AG04450 (cell line): Measurements from ENCODE around the gene TRIM29. TPM values are rescaled to one million over a fixed set of nuclear protein-coding genes. Genes with fewer than 3 reads are reported as not detected.

Experiments
- CTCF ChIA-PET: fragments of 300-600, 350-600 bp; formaldehyde crosslinking; extraction: SDS; loops from one replicate; lab custom pipeline; 2022; ENCODE audit warnings: antibody characterized with exemption, inconsistent platforms; lab: Charles Lee
- POLR2A ChIA-PET: fragments of 350-600 bp; formaldehyde crosslinking; extraction: SDS; loops from one replicate; lab custom pipeline; 2021; ENCODE audit warnings: antibody characterized with exemption, inconsistent platforms; lab: Yijun Ruan, JAX
- DNase-seq: peaks from one replicate; pipeline ENCODE4 v3.0.0-alpha.2; 2011; ENCODE audit warnings: low read depth, low spot score
- H3K27ac ChIP-seq: one replicate; pipeline ENCODE4 v1.5.1; 2012; ENCODE audit warnings: low read depth, low read length, control low read depth
- H3K27me3 ChIP-seq: one replicate; pipeline ENCODE4 v1.6.0; 2012; ENCODE audit warnings: low read length; ENCODE audit not compliant: control insufficient read depth, insufficient read depth
- H3K4me3 ChIP-seq: 2 replicates; pipeline ENCODE4 v1.5.1; 2011; ENCODE audit warnings: mild to moderate bottlenecking, low read depth, low read length, control low read depth
- H3K9me3 ChIP-seq: 2 replicates; pipeline ENCODE4 v1.5.1; 2012; ENCODE audit warnings: low read length; ENCODE audit not compliant: control insufficient read depth, insufficient read depth
- polyA plus RNA-seq: library from polyadenylated mRNA; depleted of rRNA; stranded (reverse); fragments of >200 nt; gene quantifications from 2 replicates; pipeline ENCODE4 v1.2.3, GENCODE V29; 2011
- TF ChIP-seq, protein P1 (sequence below): IDR thresholded peaks from 2 replicates; pipeline ENCODE4 v1.5.1; 2011; ENCODE audit warnings: low read depth, low read length, control low read depth, inconsistent platforms

TRIM29 gene
- polyA plus RNA-seq, 1 experiment, result 0.07 TPM

DNA sequence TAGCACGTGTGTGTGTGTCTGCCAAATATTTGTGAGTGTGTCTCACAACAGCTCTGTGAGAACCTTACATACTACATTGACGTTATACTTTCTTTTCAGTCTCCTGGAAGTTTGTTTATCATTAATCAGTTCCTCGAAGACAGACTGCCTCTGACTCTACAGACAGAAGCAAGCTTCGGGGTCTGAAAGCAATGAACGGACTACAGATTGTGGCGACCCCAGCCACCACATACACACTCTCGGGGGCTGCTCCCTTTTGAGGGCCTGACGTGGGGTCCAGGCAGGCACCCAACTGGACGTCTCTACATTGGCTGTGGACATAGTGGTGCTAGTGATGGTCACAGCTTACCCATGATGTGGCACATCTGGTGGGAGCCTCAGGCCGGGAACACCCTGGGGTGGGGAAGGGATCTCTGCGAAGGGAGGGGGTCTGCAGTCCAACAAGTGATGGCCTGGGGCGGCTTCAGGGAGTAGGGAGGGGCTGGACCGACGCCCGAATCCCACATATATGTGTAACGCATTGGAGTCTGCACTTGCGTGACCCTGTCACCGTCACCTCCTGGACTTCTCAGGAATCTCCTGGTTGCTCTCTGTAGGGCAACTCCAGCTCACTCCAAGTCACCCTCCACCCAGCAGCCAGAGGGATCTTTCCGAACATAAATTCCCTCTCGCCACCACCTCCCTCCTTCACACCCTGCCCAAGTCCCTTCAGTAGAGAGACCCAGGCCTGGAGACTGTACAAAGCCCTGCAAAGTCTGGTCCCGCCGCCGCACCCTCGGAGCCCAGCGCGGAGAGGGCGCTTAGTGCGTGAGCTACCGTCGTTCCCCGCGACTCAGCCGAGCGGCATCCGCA lies 30.4 kb upstream of the TRIM29 start:
- ChIA-PET CTCF (interaction anchor here (0.6 to 12.1 kb wide), 28 partner anchors 8 to 1426 kb away, joined by 3 to 301 read pairs (median 3); no protein-coding TSS in a partner anchor), POLR2A (no interaction called here)
- TF ChIP-seq, protein P1, sequence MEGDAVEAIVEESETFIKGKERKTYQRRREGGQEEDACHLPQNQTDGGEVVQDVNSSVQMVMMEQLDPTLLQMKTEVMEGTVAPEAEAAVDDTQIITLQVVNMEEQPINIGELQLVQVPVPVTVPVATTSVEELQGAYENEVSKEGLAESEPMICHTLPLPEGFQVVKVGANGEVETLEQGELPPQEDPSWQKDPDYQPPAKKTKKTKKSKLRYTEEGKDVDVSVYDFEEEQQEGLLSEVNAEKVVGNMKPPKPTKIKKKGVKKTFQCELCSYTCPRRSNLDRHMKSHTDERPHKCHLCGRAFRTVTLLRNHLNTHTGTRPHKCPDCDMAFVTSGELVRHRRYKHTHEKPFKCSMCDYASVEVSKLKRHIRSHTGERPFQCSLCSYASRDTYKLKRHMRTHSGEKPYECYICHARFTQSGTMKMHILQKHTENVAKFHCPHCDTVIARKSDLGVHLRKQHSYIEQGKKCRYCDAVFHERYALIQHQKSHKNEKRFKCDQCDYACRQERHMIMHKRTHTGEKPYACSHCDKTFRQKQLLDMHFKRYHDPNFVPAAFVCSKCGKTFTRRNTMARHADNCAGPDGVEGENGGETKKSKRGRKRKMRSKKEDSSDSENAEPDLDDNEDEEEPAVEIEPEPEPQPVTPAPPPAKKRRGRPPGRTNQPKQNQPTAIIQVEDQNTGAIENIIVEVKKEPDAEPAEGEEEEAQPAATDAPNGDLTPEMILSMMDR, result no peak
- DNase-seq, result no peak
- H3K27me3 ChIP-seq, result peaks cover 31% of the 10 kb centered on the region
- H3K4me3 ChIP-seq, result peak overlapping the region; percentile 62
- no peaks in the 10 kb centered on the region; the same call in 1 of the 2 replicates for H3K9me3 ChIP-seq
- no peak overlapping the region for H3K27ac ChIP-seq

DNA sequence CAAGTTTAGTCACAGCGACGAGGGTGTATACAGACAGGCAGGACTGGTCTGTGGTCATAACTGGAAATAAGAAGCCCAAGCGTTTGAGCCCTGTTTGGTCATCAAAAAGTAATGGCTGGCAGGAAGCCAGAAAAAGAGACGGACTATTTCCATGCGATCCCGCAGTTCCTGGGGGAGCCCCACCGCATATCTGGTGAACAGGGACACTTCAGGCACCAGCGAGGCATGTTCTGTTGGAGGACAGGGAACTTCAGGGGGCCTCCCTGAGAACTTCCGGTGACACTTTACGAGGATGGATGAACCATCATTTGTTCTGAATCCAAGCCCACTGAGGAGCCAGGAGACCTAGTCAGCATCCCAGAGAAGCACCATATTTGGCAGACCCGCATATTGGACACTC lies 29.7 kb upstream of the TRIM29 start:
- no peak overlapping the region for H3K4me3 ChIP-seq
- no peak overlapping the region for H3K27ac ChIP-seq
- peaks cover 29% of the 10 kb centered on the region for H3K27me3 ChIP-seq
- ChIA-PET POLR2A (no interaction called here), CTCF (interaction anchor here (0.9 to 12.1 kb wide), 7 partner anchors 12 to 657 kb away, joined by 3 to 301 read pairs (median 3); no protein-coding TSS in a partner anchor)
- TF ChIP-seq, protein P1, result no peak
- no peak for DNase-seq
- H3K9me3 ChIP-seq, result no peaks in the 10 kb centered on the region; the same call in 1 of the 2 replicates

DNA sequence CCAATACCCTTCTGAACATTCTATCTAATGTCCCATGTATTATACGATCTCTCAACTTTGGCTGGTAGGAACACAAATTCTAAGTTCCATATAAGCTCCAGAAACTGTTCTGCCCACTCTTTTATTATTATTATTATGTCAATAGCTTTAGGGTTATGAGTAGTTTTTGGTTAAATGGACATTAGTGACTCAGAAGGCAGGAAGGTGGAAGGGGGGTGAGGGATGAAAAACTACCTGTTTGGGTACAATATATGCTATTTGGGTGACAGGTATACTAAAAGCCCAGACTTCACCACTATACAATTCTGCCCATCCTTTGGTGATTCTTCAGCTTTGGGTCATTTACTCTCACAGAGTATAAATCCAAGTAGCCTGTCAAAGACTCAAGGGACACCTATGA lies 22.5 kb upstream of the TRIM29 start:
- H3K27me3 ChIP-seq, result peaks cover 17% of the 10 kb centered on the region
- TF ChIP-seq, protein P1, result no peak

DNA sequence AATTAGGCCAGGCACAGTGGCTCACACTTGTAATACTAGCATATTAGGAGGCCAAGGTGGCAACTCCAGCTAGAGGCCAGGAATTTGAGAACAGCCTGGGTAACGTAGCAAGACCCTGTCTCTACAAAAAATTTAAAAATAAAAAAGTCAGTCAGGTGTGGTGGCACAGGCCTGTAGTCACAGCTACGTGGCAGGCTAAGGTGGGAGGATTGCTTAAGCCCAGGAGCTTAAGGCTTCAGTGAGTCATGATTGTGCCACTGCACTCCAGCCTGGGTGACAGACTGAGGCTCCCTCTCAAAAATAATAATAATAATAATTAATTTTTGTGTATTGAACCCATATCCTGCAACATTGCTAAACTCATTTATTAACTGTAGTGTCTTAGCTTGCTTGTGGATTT lies 15.3 kb upstream of the TRIM29 start:
- ChIA-PET POLR2A (no interaction called here), CTCF (interaction anchor here (1.0 to 1.3 kb wide), 2 partner anchors 15 to 24 kb away, joined by 3 to 5 read pairs; no protein-coding TSS in a partner anchor)
- TF ChIP-seq, protein P1, result no peak
- H3K27me3 ChIP-seq, result peaks cover 8% of the 10 kb centered on the region
- H3K9me3 ChIP-seq, result no peaks in the 10 kb centered on the region
- DNase-seq, result no peak
- H3K27ac ChIP-seq, result no peak overlapping the region
- no peak overlapping the region for H3K4me3 ChIP-seq

More for the DNA sequence above, 22.5 kb upstream of the TRIM29 start:
- Histone ChIP-seq H3K4me3 (no peak overlapping the region), H3K27ac (no peak overlapping the region), H3K9me3 (no peaks in the 10 kb centered on the region)
- DNase-seq, result no peak
- CTCF ChIA-PET, result interaction anchor here (0.8 to 0.9 kb wide), 2 partner anchors 8 to 140 kb away, joined by 3 read pairs; no protein-coding TSS in a partner anchor
- POLR2A ChIA-PET, result no interaction called here

DNA sequence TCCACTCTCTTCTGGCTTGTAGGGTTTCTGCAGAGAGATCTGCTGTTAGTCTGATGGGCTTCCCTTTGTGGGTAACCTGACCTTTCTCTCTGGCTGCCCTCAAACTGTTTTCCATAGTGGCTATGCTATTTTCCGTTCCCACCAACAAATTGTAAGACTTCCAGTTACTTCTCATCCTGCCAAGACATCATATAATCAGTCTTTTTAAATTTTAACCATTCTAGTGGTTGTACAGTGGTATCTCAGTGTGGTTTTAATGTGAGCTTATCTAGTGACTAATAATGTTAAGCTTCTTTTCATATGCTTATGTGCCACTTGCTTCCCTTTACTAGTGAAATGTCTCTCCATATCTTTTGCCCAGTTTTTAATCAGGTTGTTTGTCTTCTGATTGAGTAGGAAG lies 13.6 kb upstream of the TRIM29 start:
- Histone ChIP-seq H3K9me3 (no peaks in the 10 kb centered on the region), H3K27me3 (peaks cover 15% of the 10 kb centered on the region), H3K4me3 (no peak overlapping the region), H3K27ac (no peak overlapping the region)
- no peak for DNase-seq
- ChIA-PET POLR2A (no interaction called here), CTCF (interaction anchor here (0.7 to 1.0 kb wide), 2 partner anchors 13 to 17 kb away, joined by 3 read pairs; no protein-coding TSS in a partner anchor)
- TF ChIP-seq, protein P1, result no peak
